Umbilical cord (tissue), 2 donors: Measurements from ENCODE around the gene AGBL3. TPM values are rescaled to one million over a fixed set of nuclear protein-coding genes. Genes with fewer than 3 reads are reported as not detected.
A peak's percentile ranks its signal among the peaks of the same experiment; 100 is the strongest.

Source experiments
- DNase-seq: peaks from one replicate; pipeline ENCODE4 v3.0.0-alpha.2; 2015; ENCODE audit warnings: low spot score
- total RNA-seq: library from RNA; depleted of rRNA; stranded (reverse); fragments of >200 nt; gene quantifications from one replicate; pipeline ENCODE4 v1.2.3, GENCODE V29; 2014; ENCODE audit warnings: low replicate concordance; ENCODE audit not compliant: insufficient read depth

AGBL3 gene
- total RNA-seq, 1 donor from 2014 or later, result 16.9 TPM

DNA sequence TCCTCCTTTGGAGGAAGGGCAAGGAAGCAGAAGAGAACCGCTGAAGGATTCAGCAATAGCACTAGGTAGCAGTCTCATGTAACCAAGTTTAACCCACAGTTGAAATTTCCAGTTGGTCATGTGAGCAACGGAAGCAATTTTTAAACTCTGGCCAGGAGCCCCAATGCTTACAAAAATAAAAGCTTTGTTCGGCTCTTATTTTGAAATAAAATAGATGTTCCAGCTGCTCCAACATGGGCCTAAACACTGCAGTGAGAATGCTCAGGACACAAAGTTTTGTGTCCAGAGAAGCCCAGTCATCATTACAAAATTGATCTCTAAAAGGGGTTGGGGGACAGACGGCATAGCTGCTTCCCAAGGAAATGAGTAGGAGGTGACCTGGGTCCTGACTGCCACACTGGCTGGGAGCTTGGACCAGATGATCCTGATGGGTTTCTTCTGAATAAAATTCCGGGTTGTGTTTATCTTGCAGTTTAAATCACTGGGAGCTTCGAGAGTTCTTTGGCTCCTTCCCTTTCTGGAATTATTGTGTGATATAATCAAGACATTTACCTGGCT is 161.1 kb downstream of the AGBL3 start:
- no peak for DNase-seq

DNA sequence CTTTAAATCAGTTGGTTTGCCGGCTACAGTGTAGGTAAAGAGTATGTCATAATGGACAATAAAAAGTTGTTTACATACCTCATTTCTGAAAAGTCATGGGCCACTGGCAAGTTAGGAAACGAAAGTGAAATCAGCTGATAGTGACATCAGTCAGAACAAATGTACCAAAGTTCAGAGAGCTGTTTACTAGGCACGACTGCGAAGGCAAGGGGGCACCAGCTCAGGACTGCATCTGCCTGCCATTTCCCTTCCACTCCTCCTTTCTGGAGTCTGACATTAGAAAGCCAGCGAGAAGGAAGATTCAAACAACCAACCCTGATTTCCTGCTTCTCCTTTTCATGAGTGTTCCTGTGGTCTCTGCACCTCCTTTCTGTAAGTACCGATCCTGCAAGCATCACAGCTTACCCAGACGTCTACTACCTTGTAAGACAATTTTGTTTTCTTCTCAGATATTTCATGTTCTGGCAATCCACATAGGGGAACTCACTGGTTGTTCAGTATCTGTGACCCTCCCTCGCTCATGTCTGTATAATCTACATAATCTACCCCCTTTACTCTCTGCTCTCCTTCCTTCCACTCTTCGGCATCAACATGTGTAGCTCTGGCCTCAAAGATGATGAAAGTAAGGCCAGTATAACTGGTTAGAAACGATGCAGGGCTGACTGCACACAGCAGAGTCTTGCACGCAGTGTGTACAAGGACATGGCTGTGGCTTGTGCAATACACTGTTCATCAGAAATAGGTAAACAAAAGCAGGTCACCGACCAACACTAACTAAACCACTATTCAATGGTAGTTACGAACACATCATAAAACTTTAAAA is 161.8 kb downstream of the AGBL3 start, which contains the start of gene TMEM140:
Gene TMEM140 (plus strand): TSS at position 174 of the 823 bp plus-strand sequence. CDS start 16,370 bp downstream, outside the sequence.
- peak; percentile 46 for DNase-seq

DNA sequence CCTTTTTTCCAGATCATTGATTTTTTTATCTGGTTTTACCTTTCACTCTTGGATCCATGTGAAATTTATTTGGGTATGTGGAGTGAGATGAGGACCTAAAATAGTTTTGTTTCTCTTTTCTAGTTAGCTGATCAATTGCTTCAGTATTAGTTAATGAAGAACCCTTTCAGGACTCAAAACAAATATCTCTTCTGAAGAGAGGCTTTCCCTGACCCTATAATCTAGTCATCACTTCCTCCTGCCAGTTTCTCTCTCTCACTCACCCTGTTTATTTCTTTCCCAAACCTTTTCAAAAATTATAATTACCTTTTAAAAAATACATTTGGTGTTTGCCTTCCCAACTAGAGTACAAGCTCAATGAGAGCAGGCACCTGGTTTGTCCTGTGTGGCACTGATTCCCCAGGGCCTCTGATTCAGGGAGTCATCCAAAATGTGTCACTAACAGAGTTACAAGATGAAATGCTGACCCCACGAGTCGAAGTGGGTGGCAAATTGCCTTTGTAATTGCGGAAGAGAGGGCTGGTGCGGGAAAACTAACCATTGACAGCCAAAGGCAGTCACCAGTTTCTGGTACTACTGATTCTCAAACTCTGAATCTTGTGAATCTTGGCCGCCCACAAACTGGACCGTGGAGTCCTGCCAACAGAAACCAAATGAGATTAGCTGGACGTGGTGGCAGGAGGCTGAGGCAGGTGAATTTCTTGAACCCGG is 163.9 kb downstream of the AGBL3 start:
- no peak for DNase-seq

DNA sequence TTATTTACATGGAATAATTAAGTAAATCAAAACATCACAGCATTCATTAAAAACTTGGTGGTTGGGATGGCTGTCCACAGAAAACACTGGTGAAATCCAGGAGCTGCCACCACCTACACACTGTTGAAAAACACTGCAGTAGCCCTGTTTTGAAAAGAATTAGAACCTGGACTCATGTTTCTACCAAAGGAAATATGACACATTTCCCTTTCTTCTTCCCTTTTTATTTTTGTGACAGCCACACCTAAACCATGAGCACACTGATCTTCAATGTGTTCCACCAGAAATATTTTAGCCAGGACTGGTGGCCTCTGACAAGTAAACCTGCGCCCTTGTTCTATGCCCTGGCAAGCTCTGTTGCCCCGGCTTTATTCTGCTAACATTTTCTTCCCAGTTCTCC is 164.8 kb downstream of the AGBL3 start:
- no peak for DNase-seq

DNA sequence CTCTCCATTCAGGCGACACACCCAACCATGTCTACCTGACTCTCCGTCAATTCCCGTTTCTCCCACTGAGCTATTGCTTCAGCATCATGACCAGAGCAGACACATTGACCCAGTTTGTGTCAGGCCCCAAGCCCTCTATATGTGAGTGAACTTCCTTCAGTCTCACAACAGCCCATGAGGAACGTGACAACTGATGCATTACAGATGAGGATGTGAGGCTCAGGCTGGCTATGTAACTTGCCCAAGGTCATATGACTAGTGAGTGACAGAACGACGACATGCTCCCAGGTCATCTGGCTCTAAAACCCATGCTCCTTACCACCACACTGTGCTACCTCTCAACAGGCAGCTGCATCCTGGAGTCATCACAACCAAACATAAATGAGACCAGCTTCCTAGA is 165.2 kb downstream of the AGBL3 start:
- no peak for DNase-seq

DNA sequence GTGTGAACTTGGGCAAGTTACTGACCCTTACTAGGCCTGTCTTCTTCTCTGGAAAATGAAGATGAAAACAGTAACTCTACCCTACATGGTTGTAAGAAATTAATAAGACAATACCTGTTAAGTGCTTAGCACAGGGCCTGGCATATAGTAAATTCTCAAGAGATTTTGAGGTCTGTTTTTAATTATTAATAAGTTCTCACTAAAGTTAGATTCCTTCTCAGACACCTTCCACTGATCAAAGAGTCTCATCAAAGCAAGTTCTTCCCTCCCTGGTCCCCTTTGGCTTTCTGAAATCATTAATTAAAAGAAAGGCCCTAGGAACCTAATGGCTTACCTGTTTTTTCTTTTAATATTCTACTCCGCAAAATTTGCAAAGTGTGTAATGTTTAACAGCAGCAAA is 166.1 kb downstream of the AGBL3 start:
- DNase-seq, result no peak

DNA sequence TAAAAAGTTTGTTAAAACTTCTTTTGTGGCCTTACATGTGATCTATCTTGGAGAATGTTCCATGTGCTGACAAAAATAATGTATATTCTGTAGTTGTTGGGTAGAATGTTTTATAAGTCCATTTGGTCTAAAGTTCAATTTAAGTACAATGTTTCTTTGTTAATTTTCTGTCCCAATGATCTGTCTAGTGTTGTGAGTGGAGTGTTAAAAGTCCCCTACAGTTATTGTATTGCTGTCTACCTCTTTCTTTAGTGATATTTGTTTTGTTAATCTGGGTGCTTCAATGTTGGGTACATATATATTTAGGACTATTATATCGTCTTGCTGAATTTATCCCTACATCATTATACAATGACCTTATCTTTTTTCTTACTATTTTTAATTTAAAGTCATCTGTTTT is 168.4 kb downstream of the AGBL3 start:
- DNase-seq, result no peak

DNA sequence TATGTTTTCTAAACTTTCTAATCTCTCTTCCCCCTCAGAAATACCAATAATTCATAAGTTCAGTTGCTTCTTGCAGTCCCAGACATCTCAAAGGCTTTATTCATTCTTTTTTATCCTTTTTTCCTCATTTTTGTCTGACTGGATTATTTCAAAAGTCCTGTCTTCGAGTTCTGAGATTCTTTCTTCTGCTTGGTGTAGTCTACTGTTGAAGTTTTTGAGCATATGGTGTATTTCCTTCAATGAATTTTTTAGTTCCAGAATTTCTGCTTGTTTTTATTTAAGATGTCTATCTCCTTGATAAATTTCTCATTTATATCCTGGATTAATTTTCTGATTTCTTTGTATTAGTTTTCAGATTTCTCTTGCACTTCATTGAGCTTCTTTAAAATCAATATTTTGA is 170.0 kb downstream of the AGBL3 start:
- no peak for DNase-seq

DNA sequence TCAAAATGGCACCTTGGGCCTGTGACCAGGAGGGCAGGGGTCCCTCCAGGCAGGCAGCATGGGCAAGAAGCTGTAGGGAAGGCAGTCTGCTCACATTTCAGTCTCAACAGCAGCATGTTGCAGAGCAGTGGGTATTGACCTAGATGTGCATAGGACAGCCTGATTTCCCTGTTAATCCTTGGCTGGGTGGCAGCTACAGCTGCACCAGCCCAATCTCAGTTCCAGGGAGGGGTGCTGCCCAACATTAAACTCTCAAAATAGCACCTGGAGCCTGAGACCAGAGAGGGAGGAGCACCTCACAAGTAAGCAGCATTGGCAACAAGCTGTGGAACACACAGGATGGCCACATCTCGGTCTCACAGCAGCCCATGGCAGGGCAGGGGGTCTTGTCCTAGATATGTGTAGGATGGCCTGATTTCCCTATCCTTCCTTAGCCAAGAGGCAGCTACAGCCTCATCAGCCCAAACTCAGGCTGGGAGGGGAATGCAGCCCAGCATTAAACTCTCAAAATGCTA is 171.9 kb downstream of the AGBL3 start:
- DNase-seq, result no peak

DNA sequence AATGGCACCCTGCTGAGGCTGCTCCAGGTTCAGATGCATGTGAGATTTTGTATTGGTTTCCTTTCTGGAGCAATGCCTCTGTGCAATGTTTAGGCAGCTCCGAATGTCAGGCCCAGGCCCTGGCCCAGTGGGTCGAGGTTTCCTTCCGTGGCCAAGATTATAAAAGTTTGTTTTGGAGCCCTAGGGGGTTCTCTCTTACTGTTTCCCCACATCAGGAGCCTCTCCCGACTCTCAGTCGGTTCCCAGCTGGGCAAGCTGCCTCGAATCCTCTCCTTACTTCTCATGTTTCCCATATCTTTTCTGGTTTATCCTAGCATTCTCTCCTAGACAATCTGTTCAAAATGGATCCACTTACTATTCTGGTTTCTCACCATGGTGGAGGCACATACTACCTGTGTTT is 172.6 kb downstream of the AGBL3 start:
- no peak for DNase-seq

DNA sequence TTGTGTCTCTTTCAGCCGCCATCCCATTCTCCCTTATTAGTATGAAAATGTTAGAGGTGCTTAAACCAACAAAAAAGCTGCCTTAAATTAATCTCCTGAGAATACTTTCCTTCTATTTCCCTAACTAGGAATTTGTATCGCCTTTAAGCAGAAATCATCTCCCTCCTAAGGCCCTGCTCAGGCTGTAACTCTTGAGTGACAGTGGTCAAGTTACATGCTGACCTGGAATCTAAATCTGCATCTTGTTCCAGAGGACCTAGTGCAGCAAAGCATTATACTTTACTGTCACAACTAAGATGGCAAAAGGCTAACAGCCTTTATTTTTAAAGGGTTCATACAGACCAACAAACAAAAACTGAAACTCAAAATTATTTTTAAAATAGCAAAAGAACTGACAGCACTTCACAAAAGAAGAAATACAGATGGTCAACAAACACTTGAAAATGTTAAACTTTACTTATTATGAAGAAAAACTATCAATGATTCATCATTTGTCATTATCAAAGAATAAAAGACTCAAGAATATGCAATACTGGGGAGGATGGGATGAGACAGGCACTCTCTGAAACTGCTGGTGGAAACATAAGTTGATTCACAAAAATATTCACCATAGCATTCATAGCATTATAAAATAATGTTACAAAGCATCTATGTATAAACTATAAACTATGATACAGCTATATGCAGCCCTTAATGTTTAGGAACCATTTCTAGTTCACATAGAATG is 173.2 kb downstream of the AGBL3 start:
- no peak for DNase-seq

DNA sequence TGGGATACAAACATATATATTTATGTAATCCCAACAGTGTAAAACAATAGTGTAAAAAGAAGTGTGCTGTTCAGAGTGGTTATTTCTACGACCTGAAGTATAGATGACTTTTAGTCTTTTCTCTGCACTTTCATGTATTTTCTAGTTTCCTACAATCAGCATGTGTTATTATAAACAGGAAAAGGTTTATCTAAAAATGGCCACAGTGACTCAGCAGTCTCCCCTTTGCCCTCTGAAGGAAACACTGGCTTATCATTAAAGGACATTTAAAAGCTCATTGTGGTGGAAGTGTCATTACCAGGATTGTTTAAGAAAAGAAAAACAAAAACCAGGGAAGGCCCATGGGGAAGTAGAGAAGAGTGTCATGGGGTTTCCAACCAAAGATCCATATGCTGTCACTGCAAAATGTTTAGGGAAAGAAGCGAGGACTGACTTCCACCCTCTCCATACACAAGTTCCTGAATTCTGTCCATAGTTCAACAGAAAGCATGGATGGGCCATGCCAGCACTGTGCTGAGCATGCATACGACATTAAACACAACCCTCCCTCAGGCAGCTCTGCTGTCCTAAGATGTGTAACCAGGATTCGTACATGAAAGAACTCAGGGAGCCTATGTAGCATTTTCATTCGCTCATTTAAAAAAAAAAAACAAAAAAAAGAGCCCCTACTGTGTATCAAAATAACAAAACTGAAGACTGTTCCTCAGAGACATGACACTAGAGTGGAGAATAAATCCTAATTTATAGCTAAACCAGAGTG is 174.0 kb downstream of the AGBL3 start:
- no peak for DNase-seq

DNA sequence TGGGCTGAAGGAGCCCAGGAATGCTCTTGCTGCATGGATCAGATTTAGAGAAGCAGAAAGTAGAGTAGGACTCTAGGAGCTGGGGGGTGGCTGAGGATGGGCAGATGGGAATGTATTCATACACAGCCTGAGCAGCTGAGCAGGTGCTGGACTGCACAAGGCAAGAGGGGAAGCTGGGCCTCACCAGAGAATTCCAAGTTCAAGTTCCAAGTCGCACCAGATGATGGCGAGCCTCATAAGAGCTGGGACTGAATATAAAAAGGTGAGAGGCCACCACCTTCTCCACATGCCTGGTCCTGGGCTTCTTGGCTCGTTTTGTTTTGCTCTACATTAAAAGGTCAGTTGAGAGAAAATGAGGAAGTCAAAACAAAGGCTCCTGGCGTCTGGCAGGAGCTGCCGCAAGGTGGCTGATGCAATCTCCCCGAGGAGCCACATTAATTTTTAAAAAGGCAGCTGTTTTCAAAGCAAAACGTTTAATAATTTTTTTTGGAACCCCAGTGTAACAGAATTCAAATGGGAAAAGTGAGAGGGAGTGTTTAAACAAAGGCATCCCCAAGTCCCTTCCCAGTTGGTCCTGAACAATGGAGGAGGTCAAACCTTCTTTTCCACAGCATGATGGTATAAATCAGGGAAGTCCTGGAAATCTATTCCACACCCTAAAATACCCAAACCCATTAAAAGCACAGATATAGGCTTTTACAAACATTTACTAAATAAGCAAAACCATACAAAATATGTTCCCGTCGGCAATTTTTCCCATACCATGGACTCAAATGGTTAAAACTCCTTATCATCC is 174.7 kb downstream of the AGBL3 start:
- DNase-seq, result no peak

DNA sequence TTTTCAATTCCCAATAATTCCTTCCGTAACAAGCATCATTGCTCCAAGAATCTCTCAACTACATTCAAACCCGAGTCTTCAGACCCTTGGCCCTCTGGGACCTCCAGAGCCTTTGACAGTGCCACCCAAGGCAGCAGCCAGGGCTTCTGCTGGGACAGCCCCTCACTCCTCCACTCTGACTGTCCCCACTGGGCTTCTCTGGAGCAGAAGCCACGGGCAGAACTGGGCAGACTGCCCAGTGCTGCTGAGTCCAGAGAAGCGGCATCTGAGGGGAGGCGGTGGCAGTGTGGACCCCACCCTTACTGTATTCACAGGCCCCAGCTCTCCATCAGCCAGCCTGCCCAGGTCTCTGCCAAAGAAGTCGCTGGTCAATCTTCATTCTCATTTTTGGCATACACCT is 175.4 kb downstream of the AGBL3 start:
- no peak for DNase-seq

DNA sequence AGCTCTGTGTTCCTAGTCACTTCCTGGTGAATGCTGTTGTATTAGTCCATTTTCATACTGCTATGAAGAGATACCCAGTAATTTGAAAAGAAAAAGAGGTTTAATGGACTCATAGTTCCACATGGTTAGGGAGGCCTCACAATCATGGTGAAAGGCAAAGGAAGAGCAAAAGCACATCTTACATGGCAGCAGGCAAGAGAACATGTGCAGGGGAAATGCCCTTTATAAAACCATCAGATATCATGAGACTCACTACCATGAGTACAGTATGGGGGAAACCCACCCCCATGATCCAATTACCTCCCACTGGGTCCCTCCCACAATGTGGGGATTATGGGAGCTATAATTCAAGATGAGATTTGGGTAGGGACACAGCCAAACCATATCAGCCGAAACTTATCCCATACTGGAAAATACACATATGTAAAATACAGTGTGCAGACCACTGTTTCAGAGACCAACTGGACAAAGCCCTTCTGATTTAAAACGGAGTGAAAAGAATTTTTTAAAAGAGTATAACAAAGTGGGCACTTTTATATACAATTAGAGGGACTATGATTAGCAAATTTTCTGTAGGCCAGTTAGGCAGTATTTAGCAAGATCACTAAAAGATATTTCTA is 176.2 kb downstream of the AGBL3 start:
- no peak for DNase-seq

DNA sequence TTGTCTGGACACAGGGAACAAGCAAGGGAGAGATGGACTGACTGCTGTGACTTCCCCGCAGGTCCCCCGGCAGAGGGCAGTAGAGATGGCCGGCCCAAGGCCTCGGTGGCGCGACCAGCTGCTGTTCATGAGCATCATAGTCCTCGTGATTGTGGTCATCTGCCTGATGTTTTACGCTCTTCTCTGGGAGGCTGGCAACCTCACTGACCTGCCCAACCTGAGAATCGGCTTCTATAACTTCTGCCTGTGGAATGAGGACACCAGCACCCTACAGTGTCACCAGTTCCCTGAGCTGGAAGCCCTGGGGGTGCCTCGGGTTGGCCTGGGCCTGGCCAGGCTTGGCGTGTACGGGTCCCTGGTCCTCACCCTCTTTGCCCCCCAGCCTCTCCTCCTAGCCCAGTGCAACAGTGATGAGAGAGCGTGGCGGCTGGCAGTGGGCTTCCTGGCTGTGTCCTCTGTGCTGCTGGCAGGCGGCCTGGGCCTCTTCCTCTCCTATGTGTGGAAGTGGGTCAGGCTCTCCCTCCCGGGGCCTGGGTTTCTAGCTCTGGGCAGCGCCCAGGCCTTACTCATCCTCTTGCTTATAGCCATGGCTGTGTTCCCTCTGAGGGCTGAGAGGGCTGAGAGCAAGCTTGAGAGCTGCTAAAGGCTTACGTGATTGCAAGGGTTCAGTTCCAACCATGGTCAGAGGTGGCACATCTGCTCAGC is 178.2 kb downstream of the AGBL3 start:
- DNase-seq, result no peak

DNA sequence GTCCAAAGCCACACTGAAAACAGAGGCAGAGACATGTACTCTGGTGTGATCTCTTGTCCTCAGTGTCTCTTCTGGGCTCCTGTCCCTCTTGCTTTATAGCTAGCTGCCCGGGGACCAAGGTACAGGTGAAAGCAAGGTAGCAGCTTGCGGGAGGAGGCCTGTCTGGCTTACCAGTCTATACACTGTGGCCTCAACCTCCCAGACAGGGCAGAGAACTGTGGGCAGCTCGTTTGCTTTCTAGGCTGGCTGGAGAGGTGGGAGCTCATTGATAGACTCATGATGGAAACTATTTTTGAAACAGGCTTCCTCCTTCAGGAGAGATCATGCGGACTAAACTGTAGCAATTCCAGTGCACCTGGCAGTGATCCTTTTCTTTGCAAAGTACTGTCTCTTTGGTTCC is 179.6 kb downstream of the AGBL3 start:
- no peak for DNase-seq

DNA sequence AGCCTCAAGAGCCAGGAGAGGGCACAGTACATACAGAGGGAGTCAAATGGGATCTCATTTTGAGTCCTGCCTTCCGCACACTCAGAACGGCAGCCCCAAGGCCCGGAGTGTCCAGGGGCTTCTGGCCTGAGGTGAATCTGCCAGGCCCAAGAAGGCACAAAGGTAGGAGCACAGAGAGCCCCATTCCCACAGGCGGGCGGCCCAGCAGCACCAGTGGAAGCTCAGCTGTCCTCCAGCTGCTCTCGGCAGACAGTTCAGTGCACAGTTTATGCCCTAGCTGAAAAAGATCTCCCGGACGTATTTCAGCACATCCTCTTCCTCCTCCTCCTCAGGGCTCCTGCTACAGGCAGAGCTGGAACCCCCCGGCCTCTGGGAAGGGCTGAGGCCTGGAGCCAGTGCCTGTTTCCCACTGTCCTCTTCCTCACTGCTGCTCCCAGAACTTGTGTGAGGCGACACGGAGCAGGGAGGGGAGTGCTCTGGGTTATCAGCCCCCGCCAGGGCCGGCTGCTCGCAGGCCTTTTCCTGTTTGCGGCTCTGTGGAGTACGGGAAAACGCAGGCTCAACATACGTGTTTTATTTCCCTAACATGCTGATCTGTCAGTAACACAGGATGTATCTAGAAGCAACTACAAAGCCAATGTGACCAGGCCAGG is 180.2 kb downstream of the AGBL3 start:
- DNase-seq, result no peak
